SK-N-MC (cell line): Measurements from ENCODE around the gene KIAA1328.

Experiments
- EZH2 ChIP-seq: fragments of 200-600 bp; sonication (generic); IDR thresholded peaks from one replicate; pipeline ENCODE4 v1.6.1; 2017; ENCODE audit warnings: antibody characterized with exemption
- POLR2AphosphoS5 ChIP-seq: IDR thresholded peaks from 2 replicates; pipeline ENCODE4 v1.6.1; 2012; ENCODE audit warnings: mild to moderate bottlenecking, low read depth, low read length, borderline replicate concordance

DNA sequence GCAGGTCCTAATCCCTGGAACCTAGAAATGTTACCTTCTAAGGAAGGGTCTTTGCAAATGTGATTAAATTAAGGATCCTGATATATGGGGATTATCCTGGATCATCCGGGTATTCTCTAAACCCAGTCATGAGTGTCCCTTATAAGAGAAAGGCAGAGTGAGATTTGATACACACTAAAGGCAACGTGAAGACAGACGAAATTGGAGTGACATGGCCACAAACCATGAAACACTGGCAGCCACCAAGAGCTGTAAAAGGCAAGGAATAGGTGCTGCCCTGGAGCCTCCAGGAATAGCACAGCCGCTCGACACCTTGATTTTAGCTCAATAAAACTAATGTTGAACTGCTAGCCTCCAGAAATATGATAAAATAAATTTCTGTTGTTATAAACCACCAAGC lies 45.1 kb upstream of the KIAA1328 start:
- TF ChIP-seq EZH2 (no peak), POLR2AphosphoS5 (no peak)
